Gastroesophageal sphincter (tissue), 4 donors: ENCODE measurements around the gene KMT2C. TPM values are rescaled to one million over a fixed set of nuclear protein-coding genes. Genes with fewer than 3 reads are reported as not detected.

Experiments used
- ATAC-seq: fragments of 150-250 bp; one replicate; pipeline ENCODE4 v1.9.1; 2016; ENCODE audit warnings: mild to moderate bottlenecking, moderate library complexity
- H3K27ac ChIP-seq, 4 donors: fragments of 200-600 bp; sonication (generic) in 3 of 4; 1 replicate in 3 of 4; 2 replicates in 1 of 4; pipeline ENCODE4 v1.5.1; 2016 to 2019
- H3K27me3 ChIP-seq: fragments of 200-600 bp; sonication (generic); one replicate; pipeline ENCODE4 v1.5.1; 2019
- H3K36me3 ChIP-seq, 2 donors: fragments of 200-600 bp; sonication (generic); one replicate each; pipeline ENCODE4 v1.5.1; 2019; ENCODE audit warnings: control low read depth in 1 of 2
- H3K4me1 ChIP-seq, 3 donors: fragments of 200-600 bp; sonication (generic); 1 replicate in 2 of 3; 2 replicates in 1 of 3; pipeline ENCODE4 v1.5.1; 2016 to 2019; ENCODE audit warnings: control low read depth in 2 of 3
- H3K4me3 ChIP-seq, 2 donors: fragments of 200-600 bp; sonication (generic); one replicate each; pipeline ENCODE4 v1.5.1; 2019; ENCODE audit warnings: mild to moderate bottlenecking in 1 of 2, moderate library complexity in 1 of 2
- H3K9me3 ChIP-seq, 3 donors: fragments of 200-600 bp; sonication (generic); one replicate each; pipeline ENCODE4 v1.5.1; 2017 to 2019; ENCODE audit warnings: control low read depth in 2 of 3
- EP300 ChIP-seq: sonication (generic); formaldehyde crosslinking; IDR thresholded peaks from one replicate; pipeline ENCODE4 v1.6.1; 2017; ENCODE audit warnings: antibody characterized with exemption, mild to moderate bottlenecking
- POLR2A ChIP-seq, 2 donors: fragments of 450-650 bp; IDR thresholded peaks; one replicate each; pipeline ENCODE4 v1.6.1; 2017; ENCODE audit warnings: antibody characterized with exemption in 2 of 2, mild to moderate bottlenecking in 2 of 2, moderate library complexity in 1 of 2
- POLR2AphosphoS5 ChIP-seq: sonication (generic); formaldehyde crosslinking; IDR thresholded peaks from one replicate; pipeline ENCODE4 v1.6.1; 2017; ENCODE audit warnings: antibody characterized with exemption
- WGBS, 2 donors: methylation state at CpG; one replicate each; pipeline ENCODE4 v1.1.5; 2018; ENCODE audit warnings: low coverage in 1 of 2; 5-methylcytosine and 5-hydroxymethylcytosine counted together
- total RNA-seq, 4 donors: library from RNA; depleted of rRNA; stranded (reverse); fragments of >200 nt; gene quantifications; one replicate each; pipeline ENCODE4 v1.1.0, GENCODE V29; 2016
- TF ChIP-seq, protein P1 (sequence below), 4 experiments: fragments of 200-600 bp in 2 of 4; fragments of 450-650 bp in 2 of 4; sonication (generic) in 1 of 4; IDR thresholded peaks; one replicate each; pipeline ENCODE4 v1.5.1; 2017 to 2019; ENCODE audit warnings: antibody characterized with exemption in 4 of 4, mild to moderate bottlenecking in 2 of 4, moderate library complexity in 2 of 4

KMT2C gene
- total RNA-seq, 4 donors from 2014 or later: 63.0 to 84.8 (median 75.5) TPM

- Histone ChIP-seq H3K27me3 (no peaks in the 10 kb centered on the region), H3K9me3 (peaks cover 0 to 5% (median 0%) of the 10 kb centered on the region in 3 donors), H3K36me3 (peaks cover 0 to 30% of the 10 kb centered on the region in 2 donors), H3K27ac (no peak overlapping the region), H3K4me1 (no peaks in the 10 kb centered on the region), H3K4me3 (no peak overlapping the region)
- 98 to 100% methylated on average over 2 of the region's 2 CpGs for WGBS, 2 donors
- ATAC-seq: no peak
- TF ChIP-seq, protein P1, sequence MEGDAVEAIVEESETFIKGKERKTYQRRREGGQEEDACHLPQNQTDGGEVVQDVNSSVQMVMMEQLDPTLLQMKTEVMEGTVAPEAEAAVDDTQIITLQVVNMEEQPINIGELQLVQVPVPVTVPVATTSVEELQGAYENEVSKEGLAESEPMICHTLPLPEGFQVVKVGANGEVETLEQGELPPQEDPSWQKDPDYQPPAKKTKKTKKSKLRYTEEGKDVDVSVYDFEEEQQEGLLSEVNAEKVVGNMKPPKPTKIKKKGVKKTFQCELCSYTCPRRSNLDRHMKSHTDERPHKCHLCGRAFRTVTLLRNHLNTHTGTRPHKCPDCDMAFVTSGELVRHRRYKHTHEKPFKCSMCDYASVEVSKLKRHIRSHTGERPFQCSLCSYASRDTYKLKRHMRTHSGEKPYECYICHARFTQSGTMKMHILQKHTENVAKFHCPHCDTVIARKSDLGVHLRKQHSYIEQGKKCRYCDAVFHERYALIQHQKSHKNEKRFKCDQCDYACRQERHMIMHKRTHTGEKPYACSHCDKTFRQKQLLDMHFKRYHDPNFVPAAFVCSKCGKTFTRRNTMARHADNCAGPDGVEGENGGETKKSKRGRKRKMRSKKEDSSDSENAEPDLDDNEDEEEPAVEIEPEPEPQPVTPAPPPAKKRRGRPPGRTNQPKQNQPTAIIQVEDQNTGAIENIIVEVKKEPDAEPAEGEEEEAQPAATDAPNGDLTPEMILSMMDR (IDR thresholded peaks at IDR 0.05): no peak
- TF ChIP-seq EP300 (no peak), POLR2A (IDR thresholded peaks at IDR 0.05) (no peak), POLR2AphosphoS5 (no peak)
These were observed 87.9 kb downstream of the KMT2C start for GRCh38 chr7:152347888-152348287.

DNA sequence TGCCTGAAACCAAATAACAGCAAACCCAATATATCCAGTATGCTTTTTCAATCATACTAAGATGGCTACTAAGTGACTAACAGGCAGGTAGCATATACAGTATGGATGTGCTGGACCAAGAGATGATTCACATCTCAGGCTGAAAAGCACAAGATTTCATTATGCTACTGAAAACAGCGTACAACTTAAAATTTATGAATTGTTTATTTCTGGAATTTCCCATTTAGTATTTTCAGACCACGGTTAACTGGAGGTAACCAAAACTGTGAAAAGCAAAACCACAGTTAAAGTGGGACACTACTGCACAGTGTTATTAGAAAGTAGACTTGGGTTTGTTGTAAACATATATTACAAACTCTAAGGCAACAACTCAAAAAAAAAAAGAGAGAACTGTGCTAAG is 91.5 kb downstream of the KMT2C start:
- no peaks in the 10 kb centered on the region for H3K27me3 ChIP-seq
- peaks cover 0 to 5% (median 0%) of the 10 kb centered on the region in 3 donors for H3K9me3 ChIP-seq
- ATAC-seq: no peak
- H3K4me3 ChIP-seq: no peak overlapping the region
- WGBS, 2 donors: 85 to 100% methylated on average over 2 of the region's 2 CpGs
- peaks cover 5 to 29% (median 9%) of the 10 kb centered on the region in 3 donors for H3K4me1 ChIP-seq
- TF ChIP-seq POLR2A (IDR thresholded peaks at IDR 0.05) (no peak), POLR2AphosphoS5 (no peak)
- H3K27ac ChIP-seq: no peak overlapping the region
- peaks cover 0 to 27% of the 10 kb centered on the region in 2 donors for H3K36me3 ChIP-seq

- no peaks in the 10 kb centered on the region for H3K27me3 ChIP-seq
- no peak overlapping the region for H3K27ac ChIP-seq
- peaks cover 0 to 13% of the 10 kb centered on the region in 2 donors for H3K36me3 ChIP-seq
- peaks cover 0 to under 1% (median 0%) of the 10 kb centered on the region in 3 donors for H3K9me3 ChIP-seq
- no peak for ATAC-seq
- H3K4me1 ChIP-seq: peaks cover 11 to 44% (median 13%) of the 10 kb centered on the region in 3 donors
- TF ChIP-seq EP300 (no peak), POLR2AphosphoS5 (no peak), POLR2A (IDR thresholded peaks at IDR 0.05) (no peak)
- TF ChIP-seq, protein P1 (IDR thresholded peaks at IDR 0.05): no peak
- WGBS, 2 donors: 94% methylated on average over 2 of the region's 2 CpGs; no CpG with 5 or more reads in 1 of the 2 donors
- no peak overlapping the region for H3K4me3 ChIP-seq
These were observed 93.0 kb downstream of the KMT2C start for GRCh38 chr7:152342796-152343195.

DNA sequence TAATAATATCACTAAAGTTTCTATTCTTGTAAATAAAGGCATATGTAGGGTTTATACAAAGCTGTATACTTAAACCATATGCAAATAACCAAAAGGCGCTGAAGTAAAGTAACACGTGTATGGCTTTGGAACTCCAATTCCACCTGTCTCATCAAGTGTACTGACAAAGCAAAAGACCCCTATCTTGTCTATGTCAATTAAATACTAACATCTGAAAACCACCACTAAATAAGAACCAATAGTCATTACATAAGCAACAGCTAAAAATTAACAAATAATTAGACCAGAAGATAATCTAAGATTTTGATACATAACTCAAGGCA is 93.9 kb downstream of the KMT2C start:
- no peak for ATAC-seq
- Histone ChIP-seq H3K27ac (no peak overlapping the region), H3K36me3 (peaks cover 0 to 8% of the 10 kb centered on the region in 2 donors), H3K9me3 (no peaks in the 10 kb centered on the region), H3K27me3 (no peaks in the 10 kb centered on the region), H3K4me3 (no peak overlapping the region), H3K4me1 (peaks cover 11 to 53% (median 13%) of the 10 kb centered on the region in 3 donors)
- WGBS, 2 donors: 91% methylated on average over 2 of the region's 2 CpGs; no CpG with 5 or more reads in 1 of the 2 donors
- TF ChIP-seq, protein P1 (IDR thresholded peaks at IDR 0.05): no peak
- no peak for TF ChIP-seq POLR2A (IDR thresholded peaks at IDR 0.05)
- TF ChIP-seq POLR2AphosphoS5: no peak
- TF ChIP-seq EP300: no peak

GRCh38 chr7:152341039-152341913 is 94.5 kb downstream of the KMT2C start:
- TF ChIP-seq POLR2AphosphoS5: no peak
- no peak for TF ChIP-seq POLR2A (IDR thresholded peaks at IDR 0.05)
- TF ChIP-seq, protein P1 (IDR thresholded peaks at IDR 0.05): peak in 3 of 4 experiments; percentile 18 to 55 (median 29)
- no peak for TF ChIP-seq EP300
- H3K4me3 ChIP-seq: no peak overlapping the region
- H3K27me3 ChIP-seq: no peaks in the 10 kb centered on the region
- H3K9me3 ChIP-seq: no peaks in the 10 kb centered on the region
- ATAC-seq: peak; percentile 61
- WGBS, 2 donors: 40 to 56% methylated on average over 2 of the region's 2 CpGs
- peaks cover 0 to 4% of the 10 kb centered on the region in 2 donors for H3K36me3 ChIP-seq
- H3K4me1 ChIP-seq: peaks cover 13 to 59% (median 15%) of the 10 kb centered on the region in 3 donors
- H3K27ac ChIP-seq: peak overlapping the region in 2 of 4 donors; percentile 10 to 28
